Caco-2 (cell line): ENCODE results near the gene NPAS4. TPM values are rescaled to one million over a fixed set of nuclear protein-coding genes. Genes with fewer than 3 reads are reported as not detected.

ENCODE experiments used
- BruUV-seq: library from RNA; stranded (reverse); fragments of 400-500 nt; replicated peaks from 2 replicates; lab custom pipeline; 2021; lab: Mats Ljungman, UMichigan
- CTCF ChIA-PET: fragments of 300-600 bp; sonication (Branson Sonifier 250); formaldehyde crosslinking; loops from one replicate; lab custom pipeline; 2022; ENCODE audit warnings: antibody characterized with exemption; lab: Charles Lee
- POLR2A ChIA-PET: fragments of 300-600 bp; sonication (Branson Sonifier 250); formaldehyde crosslinking; loops from one replicate; lab custom pipeline; 2022; ENCODE audit warnings: antibody characterized with exemption; lab: Charles Lee
- DNase-seq, 2 experiments: peaks; one replicate each; pipeline versions ENCODE4 v3.0.0 to v3.0.0-alpha.2; 2020 to 2022
- H3K27me3 ChIP-seq: replicated peaks from 2 replicates; pipeline ENCODE4 v1.6.0; 2011; ENCODE audit warnings: low read length; ENCODE audit not compliant: control insufficient read depth, insufficient read depth
- H3K36me3 ChIP-seq: 2 replicates; pipeline ENCODE4 v1.5.1; 2011; ENCODE audit warnings: low read length; ENCODE audit not compliant: control insufficient read depth, insufficient read depth
- H3K4me1 ChIP-seq: fragments of 250-450 bp; sonication (Bioruptor Pico); 2 replicates; pipeline ENCODE4 v1.5.1; 2020; ENCODE audit warnings: mild to moderate bottlenecking
- H3K4me3 ChIP-seq: 2 replicates; pipeline ENCODE4 v1.5.1; 2011; ENCODE audit warnings: low read depth, mild to moderate bottlenecking, control low read depth, low read length
- H3K9me3 ChIP-seq: fragments of 250-450 bp; sonication (Bioruptor Pico); 2 replicates; pipeline ENCODE4 v1.5.1; 2020; ENCODE audit warnings: mild to moderate bottlenecking, moderate library complexity
- H3K27ac Mint-ChIP-seq: one replicate; pipeline ENCODE4 v1.8.0; 2022; ENCODE audit warnings: mixed read lengths; ENCODE audit not compliant: unreplicated experiment
- H3K27me3 Mint-ChIP-seq: one replicate; pipeline ENCODE4 v1.8.0; 2022; ENCODE audit warnings: mixed read lengths; ENCODE audit not compliant: insufficient read depth, unreplicated experiment
- H3K36me3 Mint-ChIP-seq: one replicate; pipeline ENCODE4 v1.8.0; 2022; ENCODE audit warnings: mild to moderate bottlenecking, mixed read lengths; ENCODE audit not compliant: insufficient read depth, unreplicated experiment
- H3K4me1 Mint-ChIP-seq: one replicate; pipeline ENCODE4 v1.8.0; 2022; ENCODE audit warnings: low read depth, mixed read lengths; ENCODE audit not compliant: unreplicated experiment
- H3K4me3 Mint-ChIP-seq: one replicate; pipeline ENCODE4 v1.8.0; 2022; ENCODE audit warnings: mild to moderate bottlenecking, moderate library complexity, mixed read lengths; ENCODE audit not compliant: unreplicated experiment
- H3K9me3 Mint-ChIP-seq: one replicate; pipeline ENCODE4 v1.8.0; 2022; ENCODE audit warnings: mixed read lengths; ENCODE audit not compliant: unreplicated experiment
- intact Hi-C: fragments of 100-400 bp; cut with micrococcal nuclease; formaldehyde crosslinking; loops from one replicate; pipeline ENCODE4 v1.10.0; 2022; ENCODE audit not compliant: unreplicated experiment
- total RNA-seq: library from RNA; stranded (reverse); gene quantifications from 2 replicates; pipeline ENCODE4 v1.2.3, GENCODE V29; 2022
- TF ChIP-seq, protein P1 (sequence below), 2 experiments: fragments of 200-600 bp in 1 of 2; IDR thresholded peaks; 1 replicate in 1 of 2; 2 replicates in 1 of 2; pipeline versions ENCODE4 v1.5.1 to v1.8.0; 2011 to 2022; ENCODE audit warnings: antibody characterized with exemption in 1 of 2, control low read depth in 1 of 2, inconsistent platforms in 1 of 2, low read depth in 1 of 2, low read length in 1 of 2, mild to moderate bottlenecking in 1 of 2, moderate library complexity in 1 of 2; ENCODE audit not compliant: insufficient read depth in 1 of 2, severe bottlenecking in 1 of 2, unreplicated experiment in 1 of 2

The NPAS4 gene
- total RNA-seq, 1 experiment from 2014 or later, result not detected

DNA sequence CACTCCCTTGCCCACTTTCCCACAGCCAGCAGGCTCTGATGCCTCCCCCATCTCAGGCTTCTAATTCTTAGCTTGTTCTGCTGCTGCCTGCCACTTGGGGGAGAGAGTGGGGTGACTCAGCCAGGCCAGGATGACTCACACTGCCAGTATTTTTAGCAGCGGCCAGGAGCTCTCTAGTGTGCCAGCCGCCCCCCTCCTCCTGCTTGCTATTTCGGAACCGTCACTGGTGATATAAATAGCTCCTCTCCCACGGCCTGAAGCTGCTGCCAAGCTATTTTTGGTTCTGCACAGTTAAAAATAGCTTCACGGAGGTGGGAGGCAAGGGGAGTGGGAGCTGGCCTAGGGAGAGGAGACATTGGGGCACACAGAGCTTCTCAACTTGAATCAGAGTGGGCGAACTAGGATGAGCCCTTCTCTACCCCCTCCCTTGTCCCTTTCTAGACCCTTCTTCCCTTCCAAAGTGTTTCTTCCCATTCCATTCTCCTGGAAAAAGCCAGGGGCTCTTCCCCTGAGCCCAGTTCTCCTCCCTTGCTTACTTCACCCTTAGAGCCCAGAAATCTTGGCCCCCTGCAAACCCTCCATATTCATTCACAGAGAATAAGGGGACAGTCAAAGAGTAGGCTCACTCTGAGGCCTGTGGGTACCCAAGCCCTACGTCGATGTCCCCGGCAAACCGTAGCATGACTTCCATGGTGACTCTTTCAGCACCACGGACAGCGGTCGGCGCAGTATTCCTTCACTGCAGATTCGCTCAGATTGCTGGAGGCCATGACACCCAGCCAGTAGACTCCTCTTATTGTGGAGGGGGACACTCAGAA is 2.5 kb upstream of the NPAS4 start:
- no peaks in the 10 kb centered on the region for H3K36me3 ChIP-seq
- intact Hi-C loops, result loop anchor here (1.0 kb wide), 1 partner anchor 48 kb away; the partner anchor contains the start of gene PELI3
- H3K4me1 ChIP-seq, result no peaks in the 10 kb centered on the region
- no TSS peak for BruUV-seq
- ChIA-PET POLR2A (interaction anchor here (0.6 to 1.3 kb wide), 3 partner anchors 20 to 62 kb away, joined by 3 to 16 read pairs (median 7); partner anchors contain the start of genes DPP3, MRPL11 and PELI3), CTCF (interaction anchor here (0.6 to 1.7 kb wide), 11 partner anchors 11 to 497 kb away, joined by 3 to 24 read pairs (median 6); partner anchors contain the start of genes DPP3, MRPL11, PELI3 and RBM4B)
- DNase-seq, result peak; percentile 82 to 89
- no peak overlapping the region for H3K4me3 ChIP-seq
- peaks cover 7% of the 10 kb centered on the region; the same call in 1 of the 2 replicates for H3K9me3 ChIP-seq
- Mint-ChIP-seq H3K4me1 (peaks cover 14% of the 10 kb centered on the region), H3K36me3 (peaks cover 18% of the 10 kb centered on the region), H3K9me3 (peaks cover 10% of the 10 kb centered on the region), H3K4me3 (no peak overlapping the region), H3K27ac (no peak overlapping the region), H3K27me3 (peaks cover 15% of the 10 kb centered on the region)
- TF ChIP-seq, protein P1, sequence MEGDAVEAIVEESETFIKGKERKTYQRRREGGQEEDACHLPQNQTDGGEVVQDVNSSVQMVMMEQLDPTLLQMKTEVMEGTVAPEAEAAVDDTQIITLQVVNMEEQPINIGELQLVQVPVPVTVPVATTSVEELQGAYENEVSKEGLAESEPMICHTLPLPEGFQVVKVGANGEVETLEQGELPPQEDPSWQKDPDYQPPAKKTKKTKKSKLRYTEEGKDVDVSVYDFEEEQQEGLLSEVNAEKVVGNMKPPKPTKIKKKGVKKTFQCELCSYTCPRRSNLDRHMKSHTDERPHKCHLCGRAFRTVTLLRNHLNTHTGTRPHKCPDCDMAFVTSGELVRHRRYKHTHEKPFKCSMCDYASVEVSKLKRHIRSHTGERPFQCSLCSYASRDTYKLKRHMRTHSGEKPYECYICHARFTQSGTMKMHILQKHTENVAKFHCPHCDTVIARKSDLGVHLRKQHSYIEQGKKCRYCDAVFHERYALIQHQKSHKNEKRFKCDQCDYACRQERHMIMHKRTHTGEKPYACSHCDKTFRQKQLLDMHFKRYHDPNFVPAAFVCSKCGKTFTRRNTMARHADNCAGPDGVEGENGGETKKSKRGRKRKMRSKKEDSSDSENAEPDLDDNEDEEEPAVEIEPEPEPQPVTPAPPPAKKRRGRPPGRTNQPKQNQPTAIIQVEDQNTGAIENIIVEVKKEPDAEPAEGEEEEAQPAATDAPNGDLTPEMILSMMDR (IDR thresholded peaks at IDR 0.05; ENCODE audit: insufficient read depth in 1 of 2, low read depth in 1 of 2, low read length in 1 of 2, severe bottlenecking in 1 of 2, unreplicated experiment in 1 of 2), result peak in 1 of 2 experiments; percentile 56
- H3K27me3 ChIP-seq, result no peaks in the 10 kb centered on the region; the same call in 1 of the 2 replicates

DNA sequence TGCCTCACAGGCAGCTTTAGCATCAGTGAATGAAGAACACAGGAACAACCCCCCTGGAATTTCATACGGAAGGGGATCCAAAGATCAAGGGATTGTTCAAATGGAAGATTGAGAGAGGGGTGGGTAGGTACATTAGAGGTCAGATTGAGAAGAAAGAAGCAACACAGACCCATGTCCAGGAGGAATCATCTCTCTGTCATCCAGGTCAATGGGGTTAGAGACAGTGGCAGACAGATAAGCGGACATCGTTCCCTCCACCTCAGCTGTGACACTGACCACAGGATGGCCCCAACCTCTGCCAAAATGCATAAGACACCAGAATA is 1.9 kb upstream of the NPAS4 start:
- peaks cover 14% of the 10 kb centered on the region for H3K4me1 Mint-ChIP-seq
- H3K4me3 Mint-ChIP-seq, result no peak overlapping the region
- DNase-seq, result no peak
- intact Hi-C loops, result loop anchor here (1.0 kb wide), 1 partner anchor 47 kb away; the partner anchor contains the start of gene PELI3
- TF ChIP-seq, protein P1 (IDR thresholded peaks at IDR 0.05; ENCODE audit: insufficient read depth in 1 of 2, low read depth in 1 of 2, low read length in 1 of 2, severe bottlenecking in 1 of 2, unreplicated experiment in 1 of 2), result no peak
- no peaks in the 10 kb centered on the region; the same call in 1 of the 2 replicates for H3K27me3 ChIP-seq
- H3K9me3 ChIP-seq, result peaks cover 7% of the 10 kb centered on the region; the same call in 1 of the 2 replicates
- H3K27me3 Mint-ChIP-seq, result peaks cover 15% of the 10 kb centered on the region
- no peak overlapping the region for H3K27ac Mint-ChIP-seq
- ChIA-PET POLR2A (interaction anchor here (0.8 to 1.3 kb wide), 2 partner anchors 61 kb away, joined by 3 to 7 read pairs; partner anchors contain the start of gene DPP3), CTCF (interaction anchor here (1.3 to 1.7 kb wide), 5 partner anchors 20 to 260 kb away, joined by 6 to 24 read pairs (median 13); partner anchors contain the start of genes DPP3, MRPL11, PELI3 and RBM4B)
- H3K4me1 ChIP-seq, result no peaks in the 10 kb centered on the region
- BruUV-seq, result no TSS peak
- no peak overlapping the region for H3K4me3 ChIP-seq
- peaks cover 10% of the 10 kb centered on the region for H3K9me3 Mint-ChIP-seq
- H3K36me3 ChIP-seq, result no peaks in the 10 kb centered on the region
- peaks cover 18% of the 10 kb centered on the region for H3K36me3 Mint-ChIP-seq

DNA sequence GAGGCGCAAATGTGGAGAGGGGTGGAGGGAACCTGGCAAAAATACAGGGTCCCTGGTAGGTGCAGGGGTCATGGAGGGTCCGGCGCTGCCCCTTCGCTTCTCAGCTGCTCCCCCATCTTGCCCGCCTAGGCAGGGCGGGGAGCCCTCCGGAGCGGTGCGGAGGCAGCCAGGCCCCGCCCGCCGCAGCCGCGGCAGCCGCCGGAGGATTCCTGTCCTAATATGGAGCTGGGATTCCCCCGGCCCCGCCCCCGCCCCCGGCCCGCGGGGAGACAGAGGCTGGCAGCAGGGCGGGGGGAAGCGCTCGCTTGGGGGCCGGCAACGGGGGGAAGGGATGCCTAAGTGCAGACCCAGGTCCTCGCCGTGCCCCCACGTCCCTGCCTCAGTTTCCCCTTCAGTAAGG is 1.0 kb upstream of the NPAS4 start:
- peaks cover 10% of the 10 kb centered on the region for H3K9me3 Mint-ChIP-seq
- H3K27ac Mint-ChIP-seq, result no peak overlapping the region
- Histone ChIP-seq H3K4me1 (no peaks in the 10 kb centered on the region), H3K36me3 (no peaks in the 10 kb centered on the region), H3K9me3 (peaks cover 7% of the 10 kb centered on the region; the same call in 1 of the 2 replicates), H3K4me3 (no peak overlapping the region), H3K27me3 (no peaks in the 10 kb centered on the region; the same call in 1 of the 2 replicates)
- BruUV-seq, result no TSS peak
- ChIA-PET POLR2A (interaction anchor here (0.8 kb wide), 1 partner anchor 60 kb away, joined by 3 read pairs; the partner anchor contains the start of gene DPP3), CTCF (interaction anchor here (1.0 kb wide), 1 partner anchor 19 kb away, joined by 3 read pairs; the partner anchor contains the start of gene MRPL11)
- H3K4me1 Mint-ChIP-seq, result peaks cover 14% of the 10 kb centered on the region
- DNase-seq, result no peak
- TF ChIP-seq, protein P1 (IDR thresholded peaks at IDR 0.05; ENCODE audit: insufficient read depth in 1 of 2, low read depth in 1 of 2, low read length in 1 of 2, severe bottlenecking in 1 of 2, unreplicated experiment in 1 of 2), result no peak
- H3K27me3 Mint-ChIP-seq, result peaks cover 11% of the 10 kb centered on the region
- intact Hi-C loops, result no loop called here
- H3K36me3 Mint-ChIP-seq, result peaks cover 18% of the 10 kb centered on the region
- H3K4me3 Mint-ChIP-seq, result no peak overlapping the region
